ENCODE results near the gene SCD5. TPM values are rescaled to one million over a fixed set of nuclear protein-coding genes. Genes with fewer than 3 reads are reported as not detected.

SCD5 gene
- total RNA-seq, 2 experiments from 2014 or later = 3.8 to 4.0 TPM

- Mint-ChIP-seq H3K4me1 (no peaks in the 10 kb centered on the region), H3K36me3 (no peaks in the 10 kb centered on the region), H3K4me3 (no peak overlapping the region), H3K27ac (no peak overlapping the region), H3K9me3 (no peaks in the 10 kb centered on the region), H3K27me3 (peaks cover 3% of the 10 kb centered on the region)
- no peak for DNase-seq
These were observed 92.1 kb downstream of the SCD5 start for GRCh38 chr4:82706349-82707000.

- Mint-ChIP-seq H3K27ac (no peak overlapping the region), H3K36me3 (no peaks in the 10 kb centered on the region), H3K4me3 (no peak overlapping the region), H3K27me3 (peaks cover 3% of the 10 kb centered on the region), H3K9me3 (no peaks in the 10 kb centered on the region), H3K4me1 (no peaks in the 10 kb centered on the region)
- no peak for DNase-seq
These were observed 92.7 kb downstream of the SCD5 start for GRCh38 chr4:82705928-82706300.

GRCh38 chr4:82705169-82705927 lies 93.2 kb downstream of the SCD5 start:
- Mint-ChIP-seq H3K27me3 (peaks cover 3% of the 10 kb centered on the region), H3K36me3 (no peaks in the 10 kb centered on the region), H3K4me3 (no peak overlapping the region), H3K4me1 (no peaks in the 10 kb centered on the region), H3K9me3 (no peaks in the 10 kb centered on the region), H3K27ac (no peak overlapping the region)
- DNase-seq = no peak

- Mint-ChIP-seq H3K27me3 (peaks cover 3% of the 10 kb centered on the region), H3K4me3 (no peak overlapping the region), H3K4me1 (no peaks in the 10 kb centered on the region), H3K27ac (no peak overlapping the region), H3K36me3 (no peaks in the 10 kb centered on the region), H3K9me3 (no peaks in the 10 kb centered on the region)
- DNase-seq = no peak
These were observed 94.4 kb downstream of the SCD5 start for GRCh38 chr4:82704156-82704555.

GRCh38 chr4:82698412-82698811 lies 100.2 kb downstream of the SCD5 start:
- Mint-ChIP-seq H3K9me3 (no peaks in the 10 kb centered on the region), H3K36me3 (no peaks in the 10 kb centered on the region), H3K27ac (no peak overlapping the region), H3K4me1 (no peaks in the 10 kb centered on the region), H3K27me3 (no peaks in the 10 kb centered on the region), H3K4me3 (no peak overlapping the region)
- no peak for DNase-seq

- Mint-ChIP-seq H3K27me3 (no peaks in the 10 kb centered on the region), H3K36me3 (no peaks in the 10 kb centered on the region), H3K27ac (no peak overlapping the region), H3K9me3 (no peaks in the 10 kb centered on the region), H3K4me3 (no peak overlapping the region), H3K4me1 (no peaks in the 10 kb centered on the region)
- DNase-seq = no peak
These were observed 101.0 kb downstream of the SCD5 start for GRCh38 chr4:82697561-82697960.

GRCh38 chr4:82696117-82696860 lies 102.3 kb downstream of the SCD5 start:
- no peaks in the 10 kb centered on the region for H3K9me3 Mint-ChIP-seq
- H3K4me3 Mint-ChIP-seq = no peak overlapping the region
- H3K4me1 Mint-ChIP-seq = no peaks in the 10 kb centered on the region
- no peaks in the 10 kb centered on the region for H3K36me3 Mint-ChIP-seq
- no peaks in the 10 kb centered on the region for H3K27me3 Mint-ChIP-seq
- no peak for DNase-seq
- no peak overlapping the region for H3K27ac Mint-ChIP-seq

GRCh38 chr4:82694892-82695291 lies 103.7 kb downstream of the SCD5 start:
- H3K27ac Mint-ChIP-seq = no peak overlapping the region
- H3K4me1 Mint-ChIP-seq = no peaks in the 10 kb centered on the region
- no peak overlapping the region for H3K4me3 Mint-ChIP-seq
- H3K9me3 Mint-ChIP-seq = no peaks in the 10 kb centered on the region
- H3K36me3 Mint-ChIP-seq = no peaks in the 10 kb centered on the region
- DNase-seq = no peak
- H3K27me3 Mint-ChIP-seq = no peaks in the 10 kb centered on the region

GRCh38 chr4:82694046-82694445 lies 104.5 kb downstream of the SCD5 start:
- peaks cover 1% of the 10 kb centered on the region for H3K27me3 Mint-ChIP-seq
- no peak overlapping the region for H3K4me3 Mint-ChIP-seq
- DNase-seq = no peak
- H3K36me3 Mint-ChIP-seq = no peaks in the 10 kb centered on the region
- no peaks in the 10 kb centered on the region for H3K4me1 Mint-ChIP-seq
- no peaks in the 10 kb centered on the region for H3K9me3 Mint-ChIP-seq
- H3K27ac Mint-ChIP-seq = no peak overlapping the region

GRCh38 chr4:82692101-82692780 lies 106.4 kb downstream of the SCD5 start:
- Mint-ChIP-seq H3K36me3 (no peaks in the 10 kb centered on the region), H3K9me3 (no peaks in the 10 kb centered on the region), H3K27ac (no peak overlapping the region), H3K27me3 (peaks cover 4% of the 10 kb centered on the region), H3K4me3 (no peak overlapping the region), H3K4me1 (no peaks in the 10 kb centered on the region)
- DNase-seq = no peak

GRCh38 chr4:82691431-82691830 lies 107.2 kb downstream of the SCD5 start:
- no peak overlapping the region for H3K27ac Mint-ChIP-seq
- no peak overlapping the region for H3K4me3 Mint-ChIP-seq
- H3K9me3 Mint-ChIP-seq = no peaks in the 10 kb centered on the region
- no peaks in the 10 kb centered on the region for H3K36me3 Mint-ChIP-seq
- H3K4me1 Mint-ChIP-seq = no peaks in the 10 kb centered on the region
- H3K27me3 Mint-ChIP-seq = peaks cover 4% of the 10 kb centered on the region
- DNase-seq = no peak

GRCh38 chr4:82688091-82688795 lies 110.4 kb downstream of the SCD5 start:
- Mint-ChIP-seq H3K4me3 (no peak overlapping the region), H3K9me3 (no peaks in the 10 kb centered on the region), H3K27me3 (peaks cover 4% of the 10 kb centered on the region), H3K36me3 (no peaks in the 10 kb centered on the region), H3K4me1 (no peaks in the 10 kb centered on the region), H3K27ac (no peak overlapping the region)
- DNase-seq = no peak

GRCh38 chr4:82687531-82687930 lies 111.1 kb downstream of the SCD5 start:
- DNase-seq = no peak
- H3K27ac Mint-ChIP-seq = no peak overlapping the region
- H3K4me3 Mint-ChIP-seq = no peak overlapping the region
- peaks cover 4% of the 10 kb centered on the region for H3K27me3 Mint-ChIP-seq
- no peaks in the 10 kb centered on the region for H3K36me3 Mint-ChIP-seq
- H3K9me3 Mint-ChIP-seq = no peaks in the 10 kb centered on the region
- no peaks in the 10 kb centered on the region for H3K4me1 Mint-ChIP-seq

GRCh38 chr4:82681754-82682153 lies 116.8 kb downstream of the SCD5 start:
- Mint-ChIP-seq H3K36me3 (no peaks in the 10 kb centered on the region), H3K4me1 (peaks cover 2% of the 10 kb centered on the region), H3K4me3 (no peak overlapping the region), H3K27me3 (no peaks in the 10 kb centered on the region), H3K9me3 (no peaks in the 10 kb centered on the region), H3K27ac (no peak overlapping the region)
- no peak for DNase-seq

- H3K36me3 Mint-ChIP-seq = no peaks in the 10 kb centered on the region
- no peak for DNase-seq
- peaks cover 2% of the 10 kb centered on the region for H3K4me1 Mint-ChIP-seq
- H3K9me3 Mint-ChIP-seq = no peaks in the 10 kb centered on the region
- H3K4me3 Mint-ChIP-seq = no peak overlapping the region
- no peak overlapping the region for H3K27ac Mint-ChIP-seq
- H3K27me3 Mint-ChIP-seq = no peaks in the 10 kb centered on the region
These were observed 117.8 kb downstream of the SCD5 start for GRCh38 chr4:82680834-82681233.
